ENCODE measurements around the gene CTIF. TPM values are rescaled to one million over a fixed set of nuclear protein-coding genes. Genes with fewer than 3 reads are reported as not detected.

CTIF gene
- total and polyA plus RNA-seq, 2 experiments from 2014 or later: 22.1 to 27.9 TPM

- no peaks in the 10 kb centered on the region for H3K9me3 ChIP-seq (ENCODE audit: low read depth)
- H3K4me3 ChIP-seq: no peak overlapping the region
- no peak overlapping the region for H2AFZ ChIP-seq
- DNase-seq (ENCODE audit: low spot score): peak; percentile 39
- H3K36me3 ChIP-seq (replicated peaks; ENCODE audit: insufficient read depth, low read depth): no peaks in the 10 kb centered on the region
- no peaks in the 10 kb centered on the region for H3K79me2 ChIP-seq
- 91% methylated on average over 13 of the region's 13 CpGs for WGBS (ENCODE audit: low lambda C conversion rate, missing lambda C conversion rate)
- peaks cover 2% of the 10 kb centered on the region for H4K20me1 ChIP-seq (ENCODE audit: insufficient read depth, poor library complexity, severe bottlenecking)
- H3K9me2 ChIP-seq (replicated peaks; ENCODE audit: insufficient read depth): no peaks in the 10 kb centered on the region
- TF ChIP-seq CTCF (IDR thresholded peaks at IDR 0.05; ENCODE audit: poor library complexity) (peak; percentile 31), EZH2phosphoT487 (IDR thresholded peaks at IDR 0.05; ENCODE audit: low read depth, severe bottlenecking, unreplicated experiment) (no peak)
- peaks cover 10% of the 10 kb centered on the region for H3K4me1 ChIP-seq (ENCODE audit: insufficient read depth)
- no peak overlapping the region for H3K4me2 ChIP-seq
- H3K27ac ChIP-seq: peak overlapping the region; percentile 53
- H3K27me3 ChIP-seq: no peaks in the 10 kb centered on the region
Measured at GRCh38 chr18:48667276-48668254, 128.7 kb downstream of the CTIF start.

GRCh38 chr18:48668466-48669179 is 129.8 kb downstream of the CTIF start:
- no peak overlapping the region for H3K4me2 ChIP-seq
- H3K36me3 ChIP-seq (replicated peaks; ENCODE audit: insufficient read depth, low read depth): no peaks in the 10 kb centered on the region
- H2AFZ ChIP-seq: no peak overlapping the region
- H3K27me3 ChIP-seq: no peaks in the 10 kb centered on the region
- TF ChIP-seq CTCF (IDR thresholded peaks at IDR 0.05; ENCODE audit: poor library complexity) (peak; percentile 7), EZH2phosphoT487 (IDR thresholded peaks at IDR 0.05; ENCODE audit: low read depth, severe bottlenecking, unreplicated experiment) (no peak)
- H3K9me3 ChIP-seq (ENCODE audit: low read depth): no peaks in the 10 kb centered on the region
- H3K4me3 ChIP-seq: no peak overlapping the region
- H3K27ac ChIP-seq: no peak overlapping the region
- no peak for DNase-seq (ENCODE audit: low spot score)
- no peaks in the 10 kb centered on the region for H3K9me2 ChIP-seq (replicated peaks; ENCODE audit: insufficient read depth)
- no peaks in the 10 kb centered on the region for H3K79me2 ChIP-seq
- H4K20me1 ChIP-seq (ENCODE audit: insufficient read depth, poor library complexity, severe bottlenecking): no peaks in the 10 kb centered on the region
- WGBS (ENCODE audit: low lambda C conversion rate, missing lambda C conversion rate): 91% methylated on average over 15 of the region's 15 CpGs
- H3K4me1 ChIP-seq (ENCODE audit: insufficient read depth): peaks cover 4% of the 10 kb centered on the region

- Histone ChIP-seq H4K20me1 (ENCODE audit: insufficient read depth, poor library complexity, severe bottlenecking) (no peaks in the 10 kb centered on the region), H3K36me3 (replicated peaks; ENCODE audit: insufficient read depth, low read depth) (no peaks in the 10 kb centered on the region), H3K27me3 (no peaks in the 10 kb centered on the region), H3K9me2 (replicated peaks; ENCODE audit: insufficient read depth) (no peaks in the 10 kb centered on the region), H3K4me2 (no peak overlapping the region), H3K27ac (no peak overlapping the region), H3K9me3 (ENCODE audit: low read depth) (no peaks in the 10 kb centered on the region), H3K4me3 (no peak overlapping the region), H3K4me1 (ENCODE audit: insufficient read depth) (peaks cover 4% of the 10 kb centered on the region), H2AFZ (no peak overlapping the region), H3K79me2 (no peaks in the 10 kb centered on the region)
- 92% methylated on average over 3 of the region's 3 CpGs for WGBS (ENCODE audit: low lambda C conversion rate, missing lambda C conversion rate)
- TF ChIP-seq EZH2 (IDR thresholded peaks at IDR 0.05; ENCODE audit: borderline replicate concordance): no peak
- peak; percentile 1 for TF ChIP-seq CTCF (IDR thresholded peaks at IDR 0.05; ENCODE audit: poor library complexity)
- DNase-seq (ENCODE audit: low spot score): no peak
Measured at GRCh38 chr18:48669180-48669675, 130.4 kb downstream of the CTIF start.

All from hepatocyte (in vitro differentiated cells).